ENCODE data around the gene EXOC4.

EXOC4 gene

DNA sequence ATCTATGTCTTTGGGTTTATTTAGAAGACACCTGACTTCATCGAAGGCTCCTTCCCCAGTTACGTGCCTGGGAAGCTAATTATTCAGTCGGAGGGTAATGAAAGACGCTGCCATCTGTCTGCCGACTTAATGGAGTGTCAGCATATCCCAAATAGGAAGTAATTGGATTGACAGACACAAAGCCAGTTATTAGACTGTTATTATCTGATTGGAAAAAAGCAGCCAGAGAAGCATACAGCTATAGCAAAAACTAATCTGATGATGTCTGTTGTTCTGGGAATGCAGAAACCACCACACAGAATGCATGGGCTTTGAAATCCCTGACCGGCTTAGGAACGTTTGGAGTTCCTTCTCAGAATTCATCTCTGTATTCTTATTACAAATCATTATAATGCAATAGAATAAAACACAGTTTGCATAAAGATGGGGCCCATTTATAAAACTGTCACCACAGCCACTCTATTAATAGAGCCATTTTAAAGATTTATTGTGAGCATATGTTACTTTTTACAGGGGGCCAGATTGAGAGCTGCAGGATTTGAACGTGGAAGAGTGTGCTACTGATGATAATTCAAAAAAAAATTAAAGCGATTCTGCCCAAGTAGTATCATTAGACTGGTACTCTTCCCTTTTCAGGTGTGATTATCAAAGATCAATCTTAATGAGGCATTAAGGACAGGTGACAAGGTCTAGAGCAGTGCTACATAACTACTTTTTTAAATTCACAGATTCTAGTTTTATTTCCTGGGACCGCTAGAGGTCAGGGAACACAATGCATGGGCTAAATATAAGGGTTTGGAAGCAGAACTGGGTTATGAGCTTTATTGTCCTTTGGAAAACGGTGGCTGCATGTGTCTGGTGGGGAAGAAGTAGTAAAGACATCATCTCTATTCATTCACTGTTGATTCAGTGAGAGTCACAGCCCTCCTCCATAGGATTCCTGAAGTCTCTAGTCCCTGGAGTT, 544.2 kb downstream of the EXOC4 start:
- H3K4me3 Mint-ChIP-seq, result no peak overlapping the region
- no peaks in the 10 kb centered on the region for H3K4me1 Mint-ChIP-seq (ENCODE audit: low read depth in 2 of 2)
- H3K36me3 Mint-ChIP-seq (ENCODE audit: insufficient read depth), result peaks cover 5% of the 10 kb centered on the region
- DNase-seq, result no peak
- no peak overlapping the region for H3K27ac Mint-ChIP-seq
- H3K9me3 Mint-ChIP-seq, result no peaks in the 10 kb centered on the region
- no peak for ATAC-seq (replicated peaks)
- no peaks in the 10 kb centered on the region for H3K27me3 Mint-ChIP-seq

DNA sequence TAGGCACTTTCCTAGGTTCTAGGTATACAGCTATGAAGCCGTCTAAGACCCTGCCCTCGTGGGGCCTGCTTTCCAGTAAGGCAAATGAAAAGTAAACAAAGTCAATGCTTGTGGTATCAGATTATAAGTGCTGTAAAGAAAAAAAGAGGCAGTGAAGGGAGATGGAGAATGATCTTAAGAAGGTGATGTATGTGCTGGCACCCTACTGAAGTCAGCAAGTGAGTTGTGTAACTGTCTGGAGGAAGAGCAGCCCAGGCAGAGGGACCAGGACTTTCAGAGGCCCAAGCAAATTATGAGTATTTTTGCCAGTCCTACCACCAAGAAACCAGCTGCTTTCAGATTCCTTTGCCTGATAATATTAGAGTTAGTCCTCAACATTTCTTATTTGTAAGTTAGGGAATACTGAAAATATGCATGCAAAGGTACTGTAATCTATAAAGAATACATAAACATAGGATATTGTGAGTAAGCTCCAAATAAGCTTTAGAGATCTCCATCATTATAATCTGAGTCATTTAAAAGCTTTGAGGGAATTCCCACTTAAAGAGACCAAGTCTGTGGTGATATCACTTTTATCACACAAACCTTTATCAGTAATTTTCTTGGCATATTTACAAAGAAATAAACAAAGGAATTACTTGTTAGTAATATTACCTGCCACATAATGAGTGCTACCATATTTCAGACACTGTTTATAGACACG, 545.1 kb downstream of the EXOC4 start:
- Mint-ChIP-seq H3K4me3 (no peak overlapping the region), H3K27ac (no peak overlapping the region), H3K9me3 (no peaks in the 10 kb centered on the region), H3K4me1 (ENCODE audit: low read depth in 2 of 2) (no peaks in the 10 kb centered on the region), H3K36me3 (ENCODE audit: insufficient read depth) (peaks cover 5% of the 10 kb centered on the region), H3K27me3 (no peaks in the 10 kb centered on the region)
- no peak for ATAC-seq (replicated peaks)
- DNase-seq, result no peak

GRCh38 chr7:133801341-133801740, 548.5 kb downstream of the EXOC4 start:
- Mint-ChIP-seq H3K4me3 (no peak overlapping the region), H3K36me3 (ENCODE audit: insufficient read depth) (no peaks in the 10 kb centered on the region), H3K4me1 (ENCODE audit: low read depth in 2 of 2) (no peaks in the 10 kb centered on the region), H3K27ac (no peak overlapping the region), H3K27me3 (no peaks in the 10 kb centered on the region), H3K9me3 (no peaks in the 10 kb centered on the region)
- no peak for DNase-seq
- no peak for ATAC-seq (replicated peaks)

- H3K4me1 Mint-ChIP-seq (ENCODE audit: low read depth in 2 of 2), result no peaks in the 10 kb centered on the region
- no peaks in the 10 kb centered on the region for H3K9me3 Mint-ChIP-seq
- no peak overlapping the region for H3K4me3 Mint-ChIP-seq
- H3K27ac Mint-ChIP-seq, result no peak overlapping the region
- DNase-seq (no peak), ATAC-seq (replicated peaks) (no peak)
- H3K27me3 Mint-ChIP-seq, result no peaks in the 10 kb centered on the region
- no peaks in the 10 kb centered on the region for H3K36me3 Mint-ChIP-seq (ENCODE audit: insufficient read depth)
These were observed 551.2 kb downstream of the EXOC4 start for GRCh38 chr7:133804127-133804526.

DNA sequence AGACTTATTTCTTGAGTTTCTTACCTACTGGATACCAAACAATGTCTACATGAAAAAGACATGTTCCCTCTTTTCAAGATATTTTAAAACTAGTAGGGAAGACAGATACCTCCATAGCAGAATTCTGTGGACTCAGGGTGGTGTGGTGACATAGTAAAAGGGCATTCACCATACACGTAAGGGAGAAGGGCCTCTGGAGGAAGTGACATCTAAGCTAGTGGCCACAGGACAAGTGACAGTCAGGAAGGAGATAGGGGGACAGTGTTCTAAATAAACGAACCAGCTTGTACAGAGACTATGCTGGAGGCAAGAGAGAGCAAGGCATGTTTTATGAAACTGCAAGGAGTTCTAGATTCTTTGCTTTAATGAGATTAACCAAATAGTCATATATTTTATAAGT, 552.5 kb downstream of the EXOC4 start:
- no peak overlapping the region for H3K27ac Mint-ChIP-seq
- no peaks in the 10 kb centered on the region for H3K27me3 Mint-ChIP-seq
- no peaks in the 10 kb centered on the region for H3K4me1 Mint-ChIP-seq (ENCODE audit: low read depth in 2 of 2)
- H3K4me3 Mint-ChIP-seq, result no peak overlapping the region
- no peaks in the 10 kb centered on the region for H3K9me3 Mint-ChIP-seq
- no peaks in the 10 kb centered on the region for H3K36me3 Mint-ChIP-seq (ENCODE audit: insufficient read depth)
- no peak for DNase-seq
- no peak for ATAC-seq (replicated peaks)

- ATAC-seq (replicated peaks), result no peak
- DNase-seq, result no peak
- Mint-ChIP-seq H3K36me3 (ENCODE audit: insufficient read depth) (no peaks in the 10 kb centered on the region), H3K4me1 (ENCODE audit: low read depth in 2 of 2) (no peaks in the 10 kb centered on the region), H3K9me3 (no peaks in the 10 kb centered on the region), H3K27ac (no peak overlapping the region), H3K27me3 (no peaks in the 10 kb centered on the region), H3K4me3 (no peak overlapping the region)
These were observed 555.0 kb downstream of the EXOC4 start for GRCh38 chr7:133807624-133808492.

- H3K27me3 Mint-ChIP-seq, result no peaks in the 10 kb centered on the region
- H3K9me3 Mint-ChIP-seq, result no peaks in the 10 kb centered on the region
- ATAC-seq (replicated peaks) (no peak), DNase-seq (no peak)
- H3K4me3 Mint-ChIP-seq, result no peak overlapping the region
- H3K36me3 Mint-ChIP-seq (ENCODE audit: insufficient read depth), result no peaks in the 10 kb centered on the region
- no peak overlapping the region for H3K27ac Mint-ChIP-seq
- peaks cover 0 to under 1% of the 10 kb centered on the region in 2 donors for H3K4me1 Mint-ChIP-seq (ENCODE audit: low read depth in 2 of 2)
These were observed 555.6 kb downstream of the EXOC4 start for GRCh38 chr7:133808493-133808866.

DNA sequence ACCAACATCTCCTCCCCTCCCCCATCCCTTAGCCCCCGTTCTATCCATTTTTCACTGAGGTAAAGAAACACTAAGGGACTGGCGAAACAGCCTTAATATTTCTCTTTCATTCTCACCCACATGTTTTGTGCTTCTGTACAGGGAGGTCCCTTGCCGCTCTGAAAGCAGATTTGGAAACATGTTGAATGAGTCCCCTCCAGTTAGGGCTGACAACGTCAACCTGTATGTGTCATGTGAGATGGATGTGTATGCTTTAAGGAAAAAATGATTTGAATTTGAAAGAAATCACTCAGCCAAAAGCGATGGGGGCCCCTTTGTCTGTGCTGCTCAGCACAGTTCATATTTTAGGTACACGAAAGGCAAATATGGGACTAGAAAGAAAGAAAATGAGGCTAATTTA, 560.0 kb downstream of the EXOC4 start:
- DNase-seq (no peak), ATAC-seq (replicated peaks) (no peak)
- Mint-ChIP-seq H3K27me3 (no peaks in the 10 kb centered on the region), H3K4me3 (no peak overlapping the region), H3K4me1 (ENCODE audit: low read depth in 2 of 2) (peaks cover 0 to 4% of the 10 kb centered on the region in 2 donors), H3K36me3 (ENCODE audit: insufficient read depth) (peaks cover 14% of the 10 kb centered on the region), H3K9me3 (no peaks in the 10 kb centered on the region), H3K27ac (no peak overlapping the region)

- H3K36me3 Mint-ChIP-seq (ENCODE audit: insufficient read depth), result peaks cover 26% of the 10 kb centered on the region
- H3K27ac Mint-ChIP-seq, result no peak overlapping the region
- DNase-seq, result no peak
- H3K4me3 Mint-ChIP-seq, result no peak overlapping the region
- ATAC-seq (replicated peaks), result no peak
- no peaks in the 10 kb centered on the region for H3K9me3 Mint-ChIP-seq
- no peaks in the 10 kb centered on the region for H3K27me3 Mint-ChIP-seq
- H3K4me1 Mint-ChIP-seq (ENCODE audit: low read depth in 2 of 2), result peaks cover under 1 to 4% of the 10 kb centered on the region in 2 donors
These were observed 562.8 kb downstream of the EXOC4 start for GRCh38 chr7:133815611-133816210.

DNA sequence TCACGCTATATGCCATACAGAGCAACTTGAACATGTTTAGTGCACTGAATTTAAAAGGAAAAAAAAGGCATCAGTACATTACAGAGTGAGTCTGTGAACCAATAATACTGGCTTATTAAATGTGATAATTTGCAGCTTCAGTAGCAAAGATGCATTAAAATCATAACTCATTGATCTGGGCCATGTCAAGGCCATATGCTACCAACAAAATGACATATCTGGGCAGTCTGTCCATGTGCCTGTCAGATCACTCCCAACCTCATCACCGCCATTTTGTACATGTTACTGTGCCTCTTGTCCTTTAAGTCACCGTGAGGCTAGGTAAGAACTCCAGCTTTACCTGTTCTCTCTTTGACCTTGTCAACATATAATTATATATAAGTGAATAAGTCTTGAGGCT, 566.8 kb downstream of the EXOC4 start:
- ATAC-seq (replicated peaks) (no peak), DNase-seq (no peak)
- Mint-ChIP-seq H3K9me3 (no peaks in the 10 kb centered on the region), H3K27ac (no peak overlapping the region), H3K4me3 (no peak overlapping the region), H3K27me3 (no peaks in the 10 kb centered on the region), H3K36me3 (ENCODE audit: insufficient read depth) (peaks cover 31% of the 10 kb centered on the region), H3K4me1 (ENCODE audit: low read depth in 2 of 2) (peaks cover 2% of the 10 kb centered on the region in 2 donors)

GRCh38 chr7:133820584-133820983, 567.7 kb downstream of the EXOC4 start:
- DNase-seq (no peak), ATAC-seq (replicated peaks) (no peak)
- Mint-ChIP-seq H3K27me3 (no peaks in the 10 kb centered on the region), H3K9me3 (no peaks in the 10 kb centered on the region), H3K36me3 (ENCODE audit: insufficient read depth) (peaks cover 31% of the 10 kb centered on the region), H3K4me1 (ENCODE audit: low read depth in 2 of 2) (peaks cover 2 to 4% of the 10 kb centered on the region in 2 donors), H3K27ac (no peak overlapping the region), H3K4me3 (no peak overlapping the region)

DNA sequence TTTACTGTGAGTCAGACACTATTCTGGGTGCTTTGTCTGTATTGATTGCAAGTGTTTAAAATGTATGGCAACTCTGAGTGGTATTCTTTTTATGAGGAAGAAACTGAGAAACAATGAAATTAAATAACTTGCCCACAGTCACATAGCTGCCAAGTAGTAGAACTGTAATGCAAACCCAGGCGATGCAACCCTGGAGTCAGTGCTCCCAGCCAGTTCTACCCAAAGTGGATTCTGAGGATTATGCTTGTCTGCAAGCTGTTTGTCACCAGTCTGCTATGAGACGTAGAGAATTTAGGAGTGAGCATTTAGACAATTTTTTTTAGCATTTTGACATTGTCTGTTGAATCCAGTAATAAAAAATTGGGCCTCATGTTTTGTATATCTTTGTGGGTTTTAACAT, 568.3 kb downstream of the EXOC4 start:
- DNase-seq, result no peak
- no peaks in the 10 kb centered on the region for H3K27me3 Mint-ChIP-seq
- H3K27ac Mint-ChIP-seq, result no peak overlapping the region
- H3K9me3 Mint-ChIP-seq, result no peaks in the 10 kb centered on the region
- H3K4me1 Mint-ChIP-seq (ENCODE audit: low read depth in 2 of 2), result peaks cover 2 to 4% of the 10 kb centered on the region in 2 donors
- H3K36me3 Mint-ChIP-seq (ENCODE audit: insufficient read depth), result peaks cover 31% of the 10 kb centered on the region
- no peak for ATAC-seq (replicated peaks)
- no peak overlapping the region for H3K4me3 Mint-ChIP-seq

GRCh38 chr7:133822001-133822641, 569.2 kb downstream of the EXOC4 start:
- no peak overlapping the region for H3K4me3 Mint-ChIP-seq
- peaks cover 25% of the 10 kb centered on the region for H3K36me3 Mint-ChIP-seq (ENCODE audit: insufficient read depth)
- H3K9me3 Mint-ChIP-seq, result no peaks in the 10 kb centered on the region
- DNase-seq (no peak), ATAC-seq (replicated peaks) (no peak)
- H3K27ac Mint-ChIP-seq, result no peak overlapping the region
- peaks cover 2 to 4% of the 10 kb centered on the region in 2 donors for H3K4me1 Mint-ChIP-seq (ENCODE audit: low read depth in 2 of 2)
- no peaks in the 10 kb centered on the region for H3K27me3 Mint-ChIP-seq
